Thoracic aorta (tissue), 2 donors: ENCODE results near the gene ENTPD5. TPM values are rescaled to one million over a fixed set of nuclear protein-coding genes. Genes with fewer than 3 reads are reported as not detected.
A peak's percentile ranks its signal among the peaks of the same experiment; 100 is the strongest.

Experiments used
- ATAC-seq: fragments of 150-250 bp; one replicate; pipeline ENCODE4 v1.8.0; 2017; ENCODE audit warnings: low read depth; ENCODE audit not compliant: insufficient number of reproducible peaks, low FRiP score
- DNase-seq: peaks from one replicate; pipeline ENCODE4 v3.0.0-alpha.2; 2020; ENCODE audit warnings: low spot score
- H3K27ac ChIP-seq, 2 donors: fragments of 200-600 bp; sonication (generic); 1 replicate in 1 of 2; 2 replicates in 1 of 2; pipeline ENCODE4 v1.5.1; 2016; ENCODE audit warnings: mild to moderate bottlenecking in 2 of 2, moderate library complexity in 2 of 2
- H3K27me3 ChIP-seq: fragments of 200-600 bp; sonication (generic); replicated peaks from 2 replicates; pipeline ENCODE4 v1.6.0; 2016; ENCODE audit warnings: mild to moderate bottlenecking; ENCODE audit not compliant: insufficient read depth
- H3K36me3 ChIP-seq: fragments of 200-600 bp; sonication (generic); one replicate; pipeline ENCODE4 v1.5.1; 2016
- H3K4me1 ChIP-seq, 2 donors: fragments of 200-600 bp; sonication (generic); 1 replicate in 1 of 2; 2 replicates in 1 of 2; pipeline versions ENCODE4 v1.5.1 to v1.6.0; 2016; ENCODE audit warnings: low read depth in 2 of 2, mild to moderate bottlenecking in 1 of 2; ENCODE audit not compliant: control insufficient read depth in 1 of 2
- H3K4me3 ChIP-seq: fragments of 200-600 bp; sonication (generic); 2 replicates; pipeline ENCODE4 v1.5.1; 2016; ENCODE audit warnings: mild to moderate bottlenecking
- H3K9me3 ChIP-seq: fragments of 200-600 bp; sonication (generic); 2 replicates; pipeline ENCODE4 v1.5.1; 2016
- total RNA-seq, 2 donors: library from RNA; depleted of rRNA; stranded (reverse); fragments of >200 nt; gene quantifications; one replicate each; pipeline versions ENCODE4 v1.1.0 to v1.2.3, GENCODE V29; 2016
- TF ChIP-seq, protein P1 (sequence below): fragments of 200-600 bp; sonication (generic); IDR thresholded peaks from one replicate; pipeline ENCODE4 v1.5.1; 2019; ENCODE audit warnings: antibody characterized with exemption

ENTPD5 gene
- total RNA-seq, 2 donors from 2014 or later = 9.8 to 17.5 TPM

DNA sequence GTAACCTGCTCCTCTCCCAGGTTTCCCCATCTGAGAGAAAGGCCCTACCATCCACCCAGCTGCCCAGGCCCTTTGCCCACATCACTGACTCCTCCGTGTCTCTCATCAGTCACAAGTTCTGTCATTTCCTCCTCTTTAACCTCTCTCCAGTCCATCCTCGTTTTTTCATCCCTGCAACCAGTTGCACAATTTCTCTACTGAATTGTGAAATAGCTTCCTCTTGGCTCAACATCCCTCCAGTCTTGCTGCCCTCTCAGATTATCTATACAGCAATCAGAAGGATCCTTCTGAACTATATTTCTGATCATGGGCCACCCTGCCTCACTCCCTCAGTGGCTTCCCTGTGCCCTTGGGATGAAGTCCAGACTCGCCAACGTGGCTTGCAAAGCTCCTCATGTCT lies 76.0 kb downstream of the ENTPD5 start:
- no peak overlapping the region for H3K4me3 ChIP-seq
- no peaks in the 10 kb centered on the region for H3K4me1 ChIP-seq
- DNase-seq = no peak
- TF ChIP-seq, protein P1, sequence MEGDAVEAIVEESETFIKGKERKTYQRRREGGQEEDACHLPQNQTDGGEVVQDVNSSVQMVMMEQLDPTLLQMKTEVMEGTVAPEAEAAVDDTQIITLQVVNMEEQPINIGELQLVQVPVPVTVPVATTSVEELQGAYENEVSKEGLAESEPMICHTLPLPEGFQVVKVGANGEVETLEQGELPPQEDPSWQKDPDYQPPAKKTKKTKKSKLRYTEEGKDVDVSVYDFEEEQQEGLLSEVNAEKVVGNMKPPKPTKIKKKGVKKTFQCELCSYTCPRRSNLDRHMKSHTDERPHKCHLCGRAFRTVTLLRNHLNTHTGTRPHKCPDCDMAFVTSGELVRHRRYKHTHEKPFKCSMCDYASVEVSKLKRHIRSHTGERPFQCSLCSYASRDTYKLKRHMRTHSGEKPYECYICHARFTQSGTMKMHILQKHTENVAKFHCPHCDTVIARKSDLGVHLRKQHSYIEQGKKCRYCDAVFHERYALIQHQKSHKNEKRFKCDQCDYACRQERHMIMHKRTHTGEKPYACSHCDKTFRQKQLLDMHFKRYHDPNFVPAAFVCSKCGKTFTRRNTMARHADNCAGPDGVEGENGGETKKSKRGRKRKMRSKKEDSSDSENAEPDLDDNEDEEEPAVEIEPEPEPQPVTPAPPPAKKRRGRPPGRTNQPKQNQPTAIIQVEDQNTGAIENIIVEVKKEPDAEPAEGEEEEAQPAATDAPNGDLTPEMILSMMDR = no peak
- no peak for ATAC-seq
- no peaks in the 10 kb centered on the region for H3K27me3 ChIP-seq
- no peak overlapping the region for H3K27ac ChIP-seq
- peaks cover 21% of the 10 kb centered on the region for H3K36me3 ChIP-seq
- no peaks in the 10 kb centered on the region for H3K9me3 ChIP-seq

DNA sequence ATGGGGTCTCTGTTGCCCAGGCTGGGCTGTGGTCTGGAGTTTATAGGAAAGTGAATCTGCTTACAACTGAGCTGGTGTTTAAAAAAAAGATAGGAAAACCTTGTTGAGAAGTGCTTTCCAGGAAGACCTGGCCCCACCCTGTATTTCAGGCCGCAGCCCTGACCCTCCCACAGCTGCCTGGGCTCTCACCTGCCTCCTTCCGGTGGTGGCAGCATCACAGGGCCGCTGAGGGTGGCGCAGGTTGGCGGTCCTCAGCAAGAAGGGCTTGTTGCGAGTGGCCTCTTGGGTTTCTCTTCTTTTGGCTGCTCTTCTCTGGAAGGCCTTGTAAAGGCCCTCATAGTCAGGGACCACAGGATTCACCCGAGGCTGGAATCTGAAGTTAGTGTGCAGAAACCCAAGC lies 76.9 kb downstream of the ENTPD5 start:
- Histone ChIP-seq H3K4me1 (no peaks in the 10 kb centered on the region), H3K27me3 (no peaks in the 10 kb centered on the region), H3K9me3 (no peaks in the 10 kb centered on the region), H3K27ac (no peak overlapping the region), H3K36me3 (peaks cover 21% of the 10 kb centered on the region), H3K4me3 (no peak overlapping the region)
- ATAC-seq (no peak), DNase-seq (no peak)
- TF ChIP-seq, protein P1 = no peak

DNA sequence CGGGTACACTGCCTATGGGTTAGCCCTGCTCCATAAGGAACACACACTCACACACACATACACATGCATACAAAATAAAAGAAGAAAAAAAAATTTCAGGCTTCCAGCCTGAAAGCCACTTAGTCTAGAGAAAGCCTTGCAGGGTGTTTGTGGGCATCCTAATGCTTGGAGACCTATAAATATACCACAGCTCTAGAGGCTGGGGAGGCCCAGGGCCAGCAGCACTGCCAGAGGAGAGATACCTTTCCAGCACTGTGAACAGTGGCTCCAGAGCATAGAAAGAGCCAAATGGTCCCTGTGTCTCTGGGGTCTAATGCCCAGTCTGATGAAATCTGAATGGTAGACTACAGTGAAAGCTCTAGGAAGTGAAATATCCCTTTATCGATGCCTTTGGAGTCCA lies 82.1 kb downstream of the ENTPD5 start:
- DNase-seq (no peak), ATAC-seq (no peak)
- Histone ChIP-seq H3K4me1 (no peaks in the 10 kb centered on the region), H3K9me3 (no peaks in the 10 kb centered on the region), H3K27ac (no peak overlapping the region), H3K27me3 (no peaks in the 10 kb centered on the region), H3K36me3 (peaks cover 29% of the 10 kb centered on the region), H3K4me3 (no peak overlapping the region)
- TF ChIP-seq, protein P1 = no peak

DNA sequence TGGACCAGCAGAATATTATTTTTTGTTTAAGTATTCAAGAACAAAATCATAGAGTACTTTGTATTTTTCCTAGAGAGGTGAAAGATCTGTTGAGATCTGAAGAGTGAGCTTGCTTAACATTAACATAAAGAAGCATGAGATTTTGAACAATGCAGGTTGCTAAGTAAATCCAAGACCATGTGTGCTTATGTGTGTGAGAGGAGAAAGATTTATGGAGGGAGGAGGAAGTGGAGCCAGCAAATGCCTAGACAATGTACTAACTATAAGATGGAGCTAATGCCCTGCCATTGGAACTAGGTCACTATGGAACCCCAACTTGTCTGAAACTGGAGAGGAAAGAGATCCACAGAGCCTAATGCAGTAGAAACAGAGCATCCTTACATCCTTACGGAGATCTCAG lies 82.5 kb downstream of the ENTPD5 start:
- Histone ChIP-seq H3K27ac (no peak overlapping the region), H3K4me3 (no peak overlapping the region), H3K4me1 (no peaks in the 10 kb centered on the region), H3K9me3 (no peaks in the 10 kb centered on the region), H3K36me3 (peaks cover 34% of the 10 kb centered on the region), H3K27me3 (no peaks in the 10 kb centered on the region)
- TF ChIP-seq, protein P1 = no peak
- DNase-seq (no peak), ATAC-seq (no peak)

DNA sequence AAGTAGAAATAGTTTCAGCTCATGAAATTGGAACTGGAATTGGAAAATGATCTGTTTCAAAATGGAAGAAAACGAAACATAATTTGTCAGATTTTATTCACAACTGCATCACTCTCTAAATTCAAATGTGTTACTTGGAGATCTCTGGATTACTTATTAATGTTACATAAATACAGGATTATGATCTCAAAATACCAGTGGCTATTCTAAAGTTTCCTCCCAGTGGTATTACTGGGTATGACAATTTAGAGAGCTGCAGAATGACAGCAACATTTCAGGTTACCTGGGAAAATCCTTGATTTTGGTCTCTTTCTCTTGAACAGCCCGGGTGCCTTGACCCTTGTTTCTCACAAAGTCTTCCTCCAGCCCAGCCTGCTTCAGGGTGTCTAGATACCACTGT lies 83.4 kb downstream of the ENTPD5 start:
- ATAC-seq = no peak
- DNase-seq = no peak
- H3K36me3 ChIP-seq = peaks cover 36% of the 10 kb centered on the region
- TF ChIP-seq, protein P1 = peak; percentile 18
- no peak overlapping the region for H3K4me3 ChIP-seq
- no peaks in the 10 kb centered on the region for H3K9me3 ChIP-seq
- no peak overlapping the region for H3K27ac ChIP-seq
- H3K4me1 ChIP-seq = no peaks in the 10 kb centered on the region
- H3K27me3 ChIP-seq = no peaks in the 10 kb centered on the region
